ENCODE data around the gene WDR6.

WDR6 gene

GRCh38 chr3:49007068-49007770 lies at the start of gene WDR6:
WDR6 (plus strand) TSS chr3:49007391; CDS start chr3:49007432, 41 bp downstream.
- DNase-seq (ENCODE audit: low read depth in 2 of 2): peak; percentile 94

- DNase-seq (ENCODE audit: low read depth in 2 of 2): peak in 1 of 2 experiments; percentile 6
Observed at GRCh38 chr3:48960841-48961413, 46.3 kb upstream of the WDR6 start.

- no peak for DNase-seq (ENCODE audit: low read depth in 2 of 2)
Observed at GRCh38 chr3:48962340-48962739, 44.9 kb upstream of the WDR6 start.

- DNase-seq (ENCODE audit: low read depth in 2 of 2): no peak
Observed at GRCh38 chr3:48962939-48963338, 44.3 kb upstream of the WDR6 start.

GRCh38 chr3:48963591-48963990 lies 43.6 kb upstream of the WDR6 start:
- no peak for DNase-seq (ENCODE audit: low read depth in 2 of 2)

GRCh38 chr3:48966367-48966766 lies 40.8 kb upstream of the WDR6 start:
- DNase-seq (ENCODE audit: low read depth in 2 of 2): no peak

- no peak for DNase-seq (ENCODE audit: low read depth in 2 of 2)
Observed at GRCh38 chr3:48966876-48967361, 40.3 kb upstream of the WDR6 start.

- no peak for DNase-seq (ENCODE audit: low read depth in 2 of 2)
Observed at GRCh38 chr3:48970586-48970985, 36.6 kb upstream of the WDR6 start.

GRCh38 chr3:48974076-48974864 lies 32.9 kb upstream of the WDR6 start:
- no peak for DNase-seq (ENCODE audit: low read depth in 2 of 2)

- no peak for DNase-seq (ENCODE audit: low read depth in 2 of 2)
Observed at GRCh38 chr3:48979451-48979850, 27.7 kb upstream of the WDR6 start.

- no peak for DNase-seq (ENCODE audit: low read depth in 2 of 2)
Observed at GRCh38 chr3:48980295-48980694, 26.9 kb upstream of the WDR6 start.

GRCh38 chr3:48982016-48982415 lies 25.2 kb upstream of the WDR6 start:
- no peak for DNase-seq (ENCODE audit: low read depth in 2 of 2)

- DNase-seq (ENCODE audit: low read depth in 2 of 2): no peak
Observed at GRCh38 chr3:48982686-48983085, 24.5 kb upstream of the WDR6 start.

- DNase-seq (ENCODE audit: low read depth in 2 of 2): no peak
Observed at GRCh38 chr3:48983096-48983495, 24.1 kb upstream of the WDR6 start.

GRCh38 chr3:48984663-48985062 lies 22.5 kb upstream of the WDR6 start:
- no peak for DNase-seq (ENCODE audit: low read depth in 2 of 2)

GRCh38 chr3:48985831-48986376 lies 21.3 kb upstream of the WDR6 start:
- DNase-seq (ENCODE audit: low read depth in 2 of 2): no peak

GRCh38 chr3:48989126-48989795 lies 17.9 kb upstream of the WDR6 start:
- DNase-seq (ENCODE audit: low read depth in 2 of 2): no peak

GRCh38 chr3:48989796-48990635 lies 17.2 kb upstream of the WDR6 start, which contains the start of gene P4HTM:
P4HTM (plus strand) TSS chr3:48990241; CDS start chr3:48990257, 16 bp downstream.
- DNase-seq (ENCODE audit: low read depth in 2 of 2): peak; percentile 79 to 84

- no peak for DNase-seq (ENCODE audit: low read depth in 2 of 2)
Observed at GRCh38 chr3:48990636-48991469, 16.3 kb upstream of the WDR6 start.

Measured in fibroblast of skin of left biceps (primary cell).